Measurements from ENCODE around the gene DEGS2.

DEGS2 gene

DNA sequence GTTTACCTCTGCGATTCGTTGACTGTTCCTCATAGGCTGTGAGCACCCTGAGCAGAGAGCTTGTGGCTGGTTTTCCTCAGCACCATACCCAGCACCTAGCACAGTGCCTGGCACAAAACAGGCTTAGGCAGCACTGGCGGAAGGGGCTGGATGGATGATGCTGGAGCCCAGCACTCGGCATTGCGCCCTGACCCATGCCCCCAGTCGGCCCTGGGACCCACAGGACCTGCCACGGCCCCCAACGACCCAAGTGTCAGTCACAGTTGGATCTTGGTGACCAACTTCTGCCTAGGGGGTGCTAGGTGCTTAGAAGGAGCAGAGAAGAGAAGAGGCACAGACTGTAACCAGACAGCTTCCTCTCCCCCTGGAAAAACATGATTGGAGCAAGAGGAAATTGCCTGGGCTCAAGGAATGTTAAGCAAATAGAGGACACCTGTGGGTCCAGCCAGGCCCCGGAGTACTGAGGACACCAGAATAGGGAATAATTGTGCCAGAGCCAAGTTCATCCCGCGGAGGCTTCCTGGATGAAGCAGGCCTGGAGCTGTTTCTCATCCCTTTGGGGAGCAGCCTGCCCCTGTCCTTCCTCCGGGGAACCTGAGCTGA, 31.5 kb downstream of the DEGS2 start:
- Histone ChIP-seq H3K4me3 (ENCODE audit: low read length) (no peak overlapping the region), H3K27ac (ENCODE audit: low read depth, low read length) (no peak overlapping the region), H3K4me2 (ENCODE audit: low read length) (no peak overlapping the region), H3K79me2 (ENCODE audit: control insufficient read depth, low read length) (no peaks in the 10 kb centered on the region), H3K4me1 (ENCODE audit: control insufficient read depth, low read length) (no peaks in the 10 kb centered on the region), H3F3A (ENCODE audit: control insufficient read depth, insufficient read depth) (no peaks in the 10 kb centered on the region), H3K27me3 (ENCODE audit: control insufficient read depth, low read length) (no peaks in the 10 kb centered on the region), H3K9me3 (ENCODE audit: control insufficient read depth, insufficient read depth, low read length) (no peaks in the 10 kb centered on the region), H4K20me1 (ENCODE audit: control insufficient read depth, insufficient read depth, low read depth, low read length) (no peaks in the 10 kb centered on the region), H3K9me2 (replicated peaks; ENCODE audit: control insufficient read depth, low read length) (no peaks in the 10 kb centered on the region), H3K36me3 (ENCODE audit: control insufficient read depth, low read length) (no peaks in the 10 kb centered on the region)
- TF ChIP-seq EZH2phosphoT487 (IDR thresholded peaks at IDR 0.05; ENCODE audit: borderline replicate concordance, low read length): no peak
- TF ChIP-seq, protein P1, sequence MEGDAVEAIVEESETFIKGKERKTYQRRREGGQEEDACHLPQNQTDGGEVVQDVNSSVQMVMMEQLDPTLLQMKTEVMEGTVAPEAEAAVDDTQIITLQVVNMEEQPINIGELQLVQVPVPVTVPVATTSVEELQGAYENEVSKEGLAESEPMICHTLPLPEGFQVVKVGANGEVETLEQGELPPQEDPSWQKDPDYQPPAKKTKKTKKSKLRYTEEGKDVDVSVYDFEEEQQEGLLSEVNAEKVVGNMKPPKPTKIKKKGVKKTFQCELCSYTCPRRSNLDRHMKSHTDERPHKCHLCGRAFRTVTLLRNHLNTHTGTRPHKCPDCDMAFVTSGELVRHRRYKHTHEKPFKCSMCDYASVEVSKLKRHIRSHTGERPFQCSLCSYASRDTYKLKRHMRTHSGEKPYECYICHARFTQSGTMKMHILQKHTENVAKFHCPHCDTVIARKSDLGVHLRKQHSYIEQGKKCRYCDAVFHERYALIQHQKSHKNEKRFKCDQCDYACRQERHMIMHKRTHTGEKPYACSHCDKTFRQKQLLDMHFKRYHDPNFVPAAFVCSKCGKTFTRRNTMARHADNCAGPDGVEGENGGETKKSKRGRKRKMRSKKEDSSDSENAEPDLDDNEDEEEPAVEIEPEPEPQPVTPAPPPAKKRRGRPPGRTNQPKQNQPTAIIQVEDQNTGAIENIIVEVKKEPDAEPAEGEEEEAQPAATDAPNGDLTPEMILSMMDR (IDR thresholded peaks at IDR 0.05; ENCODE audit: low read depth, low read length, poor library complexity, severe bottlenecking): no peak

DNA sequence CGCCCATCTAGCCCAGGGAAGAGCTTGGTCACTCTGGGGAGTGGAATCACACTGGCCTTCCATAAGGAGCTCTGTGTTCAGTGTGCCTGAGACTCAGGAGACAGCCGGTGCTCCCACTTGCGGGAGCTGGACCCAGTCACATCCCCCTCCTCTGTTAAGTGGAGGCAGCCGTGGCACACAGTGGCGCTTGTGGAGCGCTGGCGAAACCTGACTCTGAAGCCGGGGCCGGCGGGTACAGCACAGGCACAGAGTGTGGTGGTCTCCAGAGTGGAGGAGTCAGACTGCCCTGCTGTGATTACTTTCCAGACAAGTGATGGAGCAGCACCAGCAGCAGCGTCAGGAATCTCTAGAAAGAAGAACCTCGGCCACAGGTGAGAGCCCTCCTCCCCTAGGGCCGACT, 33.0 kb downstream of the DEGS2 start:
- no peaks in the 10 kb centered on the region for H3K79me2 ChIP-seq (ENCODE audit: control insufficient read depth, low read length)

DNA sequence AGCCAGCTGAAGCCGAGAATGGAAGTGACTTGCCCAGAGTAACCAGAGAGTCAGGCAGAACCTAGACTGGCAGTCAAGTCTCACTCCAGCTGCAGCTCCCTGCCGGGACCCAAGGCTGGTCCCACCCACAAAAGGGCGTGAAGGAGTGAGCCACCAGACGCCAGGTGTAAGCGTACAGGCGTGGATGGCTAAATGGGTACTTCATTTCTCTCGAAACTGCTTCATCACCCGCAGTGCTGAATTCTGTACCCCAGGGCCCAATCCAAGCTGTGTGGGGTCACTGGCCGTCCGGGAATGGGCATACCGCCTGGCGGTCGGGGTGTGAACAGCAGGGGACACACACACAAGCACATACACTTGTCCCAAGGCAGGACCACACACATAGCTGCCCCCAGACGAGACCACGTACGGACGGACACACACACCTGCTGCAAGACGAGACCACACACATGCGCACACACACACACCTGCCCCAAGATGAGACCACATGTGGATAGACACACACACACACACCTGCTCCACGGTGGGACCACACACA, 34.8 kb downstream of the DEGS2 start:
- no peak for TF ChIP-seq EZH2phosphoT487 (IDR thresholded peaks at IDR 0.05; ENCODE audit: borderline replicate concordance, low read length)
- TF ChIP-seq, protein P1 (IDR thresholded peaks at IDR 0.05; ENCODE audit: low read depth, low read length, poor library complexity, severe bottlenecking): no peak
- H3K27ac ChIP-seq (ENCODE audit: low read depth, low read length): no peak overlapping the region
- H3K4me3 ChIP-seq (ENCODE audit: low read length): no peak overlapping the region
- no peaks in the 10 kb centered on the region for H3K36me3 ChIP-seq (ENCODE audit: control insufficient read depth, low read length)
- H3K9me3 ChIP-seq (ENCODE audit: control insufficient read depth, insufficient read depth, low read length): no peaks in the 10 kb centered on the region
- H3K4me2 ChIP-seq (ENCODE audit: low read length): no peak overlapping the region
- H3K4me1 ChIP-seq (ENCODE audit: control insufficient read depth, low read length): no peaks in the 10 kb centered on the region
- no peaks in the 10 kb centered on the region for H3F3A ChIP-seq (ENCODE audit: control insufficient read depth, insufficient read depth)
- no peaks in the 10 kb centered on the region for H3K27me3 ChIP-seq (ENCODE audit: control insufficient read depth, low read length)
- no peaks in the 10 kb centered on the region for H4K20me1 ChIP-seq (ENCODE audit: control insufficient read depth, insufficient read depth, low read depth, low read length)
- H3K9me2 ChIP-seq (replicated peaks; ENCODE audit: control insufficient read depth, low read length): no peaks in the 10 kb centered on the region
- no peaks in the 10 kb centered on the region for H3K79me2 ChIP-seq (ENCODE audit: control insufficient read depth, low read length)

More for the DNA sequence above, 33.0 kb downstream of the DEGS2 start:
- H3K9me3 ChIP-seq (ENCODE audit: control insufficient read depth, insufficient read depth, low read length): no peaks in the 10 kb centered on the region
- no peaks in the 10 kb centered on the region for H4K20me1 ChIP-seq (ENCODE audit: control insufficient read depth, insufficient read depth, low read depth, low read length)
- H3K4me3 ChIP-seq (ENCODE audit: low read length): no peak overlapping the region
- no peaks in the 10 kb centered on the region for H3K9me2 ChIP-seq (replicated peaks; ENCODE audit: control insufficient read depth, low read length)
- H3K4me2 ChIP-seq (ENCODE audit: low read length): no peak overlapping the region
- TF ChIP-seq EZH2phosphoT487 (IDR thresholded peaks at IDR 0.05; ENCODE audit: borderline replicate concordance, low read length): no peak
- TF ChIP-seq, protein P1 (IDR thresholded peaks at IDR 0.05; ENCODE audit: low read depth, low read length, poor library complexity, severe bottlenecking): no peak
- H3K36me3 ChIP-seq (ENCODE audit: control insufficient read depth, low read length): no peaks in the 10 kb centered on the region
- H3K27ac ChIP-seq (ENCODE audit: low read depth, low read length): no peak overlapping the region
- H3K4me1 ChIP-seq (ENCODE audit: control insufficient read depth, low read length): no peaks in the 10 kb centered on the region
- H3F3A ChIP-seq (ENCODE audit: control insufficient read depth, insufficient read depth): no peaks in the 10 kb centered on the region
- H3K27me3 ChIP-seq (ENCODE audit: control insufficient read depth, low read length): no peaks in the 10 kb centered on the region
